GM12891 (cell line): ENCODE results near the gene SLC17A9.

ENCODE experiments used
- POLR2A ChIP-seq: IDR thresholded peaks from 2 replicates; pipeline ENCODE4 v1.6.1; 2011; ENCODE audit warnings: low read depth, low read length, control low read depth
- POLR2AphosphoS5 ChIP-seq: IDR thresholded peaks from 2 replicates; pipeline ENCODE4 v1.6.1; 2011; ENCODE audit warnings: low read depth, low read length, control low read depth
- TAF1 ChIP-seq: IDR thresholded peaks from 2 replicates; pipeline ENCODE4 v1.6.1; 2011; ENCODE audit warnings: low read depth, low read length, control low read depth

DNA sequence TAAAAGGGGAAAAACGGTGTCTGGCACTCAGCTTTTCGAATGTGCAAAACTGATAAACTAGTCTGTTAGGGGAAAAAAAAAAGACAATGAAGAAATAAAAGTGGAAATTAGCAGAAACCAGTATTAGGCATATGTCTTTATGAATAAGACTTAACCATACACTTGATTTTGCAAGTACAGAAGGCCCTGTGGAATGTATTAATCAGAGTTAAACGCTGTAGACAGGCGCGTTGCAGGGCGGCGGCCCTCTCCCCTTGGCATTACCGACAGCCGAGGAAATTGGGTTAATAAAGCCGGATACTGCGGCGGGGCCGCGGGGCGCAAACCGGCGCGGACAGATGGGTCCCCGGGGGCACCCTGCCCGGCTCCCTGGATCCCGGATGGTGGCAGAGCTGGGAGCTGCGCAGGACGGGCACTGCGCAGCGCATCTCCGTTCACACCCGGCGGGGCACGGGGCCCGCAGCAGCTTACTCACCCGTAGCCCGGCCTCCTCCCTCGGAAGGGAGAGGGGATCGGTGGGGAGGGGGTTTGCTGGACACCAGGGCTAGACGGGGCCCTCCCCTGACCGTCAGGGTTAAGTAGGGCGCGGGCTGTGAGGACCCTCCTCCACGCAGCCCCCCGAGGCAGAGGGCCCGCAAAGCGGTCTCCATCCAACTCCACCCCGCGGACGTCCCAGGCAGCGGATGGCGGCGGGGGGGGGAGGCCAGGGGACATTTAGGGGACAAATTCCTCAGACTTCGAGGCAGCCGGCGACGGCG lies 52.3 kb downstream of the SLC17A9 start:
- no peak for TF ChIP-seq POLR2A
- no peak for TF ChIP-seq POLR2AphosphoS5
- no peak for TF ChIP-seq TAF1
